ENCODE measurements around the gene CD4. TPM values are rescaled to one million over a fixed set of nuclear protein-coding genes. Genes with fewer than 3 reads are reported as not detected.

CD4 gene
- total and polyA plus RNA-seq, 10 of the 15 experiments (the other 5 are each of a cell fraction or from before 2014, with no cell fraction given) = 0.24 to 1.6 (median 0.69) TPM

DNA sequence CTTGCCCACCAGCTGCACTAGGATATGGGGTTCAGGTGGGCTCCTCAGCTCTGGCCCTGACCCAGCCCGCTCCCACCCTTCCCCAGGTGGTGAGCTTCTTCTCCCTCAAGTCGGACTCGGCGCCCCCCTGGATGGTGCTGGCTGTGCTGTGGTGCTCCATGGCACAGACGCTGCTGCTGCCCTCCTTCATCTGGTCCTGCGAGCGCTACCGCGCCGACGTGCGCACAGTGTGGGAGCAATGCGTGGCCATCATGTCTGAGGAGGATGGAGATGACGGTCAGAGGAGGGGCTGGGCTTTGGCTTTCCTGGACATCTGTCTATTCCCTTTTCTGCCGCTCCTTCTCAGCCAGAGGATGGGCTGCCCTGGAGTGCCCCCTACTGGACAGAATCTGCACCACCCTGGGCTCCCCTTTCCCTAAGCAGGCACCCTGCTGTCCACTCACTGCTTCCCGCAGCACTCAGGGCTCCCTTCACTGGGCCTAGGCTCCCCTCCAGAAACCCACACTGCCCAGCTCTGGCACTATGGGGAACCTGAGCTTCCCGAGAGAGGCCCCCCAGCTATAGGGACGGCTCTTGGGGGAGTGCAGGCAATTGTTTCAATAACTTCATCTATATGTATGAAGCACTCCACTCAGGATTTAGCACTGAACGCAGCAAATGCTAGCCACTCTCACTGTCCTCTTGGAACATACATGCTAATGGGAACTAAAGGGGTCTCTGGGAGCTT lies 36.2 kb downstream of the CD4 start:
- SMC1A ChIA-PET (ENCODE audit: uncharacterized antibody, unreplicated experiment) = interaction anchor here (0.8 to 4.8 kb wide), 5 partner anchors 9 to 90 kb away, joined by 3 to 23 read pairs (median 6); partner anchors contain the start of gene MLF2
- RAD21 ChIA-PET (ENCODE audit: unreplicated experiment) = interaction anchor here (1.3 to 4.2 kb wide), 4 partner anchors 47 to 137 kb away, joined by 4 to 25 read pairs (median 6); partner anchors contain the start of genes MLF2, PTMS and ZNF384
- Histone ChIP-seq H3K4me2 (ENCODE audit: control insufficient read depth, insufficient read depth) (no peak overlapping the region), H3K27me3 (replicated peaks in 1 of 2; ENCODE audit: control insufficient read depth in 2 of 2, insufficient read depth in 2 of 2, low read length in 1 of 2) (peaks cover 27 to 35% of the 10 kb centered on the region in 2 experiments), H3K27ac (ENCODE audit: control insufficient read depth, insufficient read depth) (no peak overlapping the region), H4K20me1 (ENCODE audit: control insufficient read depth, insufficient read depth) (no peaks in the 10 kb centered on the region), H3K4me3 (no peak overlapping the region), H3K4me1 (ENCODE audit: control insufficient read depth, insufficient read depth, low read length) (peaks cover 4% of the 10 kb centered on the region), H3K79me2 (ENCODE audit: control insufficient read depth, insufficient read depth, low read length) (no peaks in the 10 kb centered on the region), H3K9ac (ENCODE audit: control insufficient read depth, insufficient read depth, low read length) (no peak overlapping the region), H3K9me3 (replicated peaks; ENCODE audit: control insufficient read depth, insufficient read depth, low read length) (no peaks in the 10 kb centered on the region), H3K36me3 (ENCODE audit: control insufficient read depth in 2 of 2, insufficient read depth in 2 of 2, low read length in 1 of 2) (no peaks in the 10 kb centered on the region), H2AFZ (ENCODE audit: control insufficient read depth, low read depth, low read length) (no peak overlapping the region)
- POLR2A ChIA-PET = interaction anchor here (0.9 to 1.3 kb wide), 2 partner anchors 9 to 191 kb away, joined by 3 read pairs; no protein-coding TSS in a partner anchor
- CTCF ChIA-PET = interaction anchor here (0.7 to 5.1 kb wide), 26 partner anchors 9 to 267 kb away, joined by 3 to 71 read pairs (median 4); partner anchors contain the start of genes COPS7A, MLF2, SPSB2 and USP5
- WGBS (ENCODE audit: insufficient coverage, insufficient replicate concordance, low lambda C conversion rate, missing lambda C conversion rate) = 22% methylated on average over 19 of the region's 19 CpGs
- peak; percentile 88 for ATAC-seq
- BruUV-seq (replicated peaks) = no TSS peak
- peak; percentile 93 for FAIRE-seq
- DNase-seq (ENCODE audit: low read depth, low spot score) = no peak
- intact Hi-C loops (cut with micrococcal nuclease; ENCODE audit: unreplicated experiment) (loop anchor here (1.0 to 5.0 kb wide), 3 partner anchors 72 to 209 kb away; partner anchors contain the start of gene MLF2), in situ Hi-C loops (cut with MboI) (loop anchor here (5.0 kb wide), 1 partner anchor 73 kb away; the partner anchor contains the start of gene MLF2)
- peak; percentile 32 for TF ChIP-seq RELA (IDR thresholded peaks at IDR 0.05; ENCODE audit: borderline replicate concordance, partially characterized antibody)
- no peak for TF ChIP-seq FOS (IDR thresholded peaks at IDR 0.05; ENCODE audit: borderline replicate concordance, extremely low read depth, insufficient read length)
- no peak for TF ChIP-seq GABPA (IDR thresholded peaks at IDR 0.05; ENCODE audit: low read depth)
- TF ChIP-seq SREBF1 (IDR thresholded peaks at IDR 0.05; ENCODE audit: low read length) = no peak
- peak; percentile 86 for TF ChIP-seq RAD21 (IDR thresholded peaks at IDR 0.05; ENCODE audit: insufficient read depth, low read depth, low read length)
- no peak for TF ChIP-seq HDAC2 (IDR thresholded peaks at IDR 0.05)
- TF ChIP-seq, protein P1, sequence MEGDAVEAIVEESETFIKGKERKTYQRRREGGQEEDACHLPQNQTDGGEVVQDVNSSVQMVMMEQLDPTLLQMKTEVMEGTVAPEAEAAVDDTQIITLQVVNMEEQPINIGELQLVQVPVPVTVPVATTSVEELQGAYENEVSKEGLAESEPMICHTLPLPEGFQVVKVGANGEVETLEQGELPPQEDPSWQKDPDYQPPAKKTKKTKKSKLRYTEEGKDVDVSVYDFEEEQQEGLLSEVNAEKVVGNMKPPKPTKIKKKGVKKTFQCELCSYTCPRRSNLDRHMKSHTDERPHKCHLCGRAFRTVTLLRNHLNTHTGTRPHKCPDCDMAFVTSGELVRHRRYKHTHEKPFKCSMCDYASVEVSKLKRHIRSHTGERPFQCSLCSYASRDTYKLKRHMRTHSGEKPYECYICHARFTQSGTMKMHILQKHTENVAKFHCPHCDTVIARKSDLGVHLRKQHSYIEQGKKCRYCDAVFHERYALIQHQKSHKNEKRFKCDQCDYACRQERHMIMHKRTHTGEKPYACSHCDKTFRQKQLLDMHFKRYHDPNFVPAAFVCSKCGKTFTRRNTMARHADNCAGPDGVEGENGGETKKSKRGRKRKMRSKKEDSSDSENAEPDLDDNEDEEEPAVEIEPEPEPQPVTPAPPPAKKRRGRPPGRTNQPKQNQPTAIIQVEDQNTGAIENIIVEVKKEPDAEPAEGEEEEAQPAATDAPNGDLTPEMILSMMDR (IDR thresholded peaks at IDR 0.05 in 2 of 3, conservative IDR thresholded peaks at IDR 0.05 in 1 of 3; ENCODE audit: control insufficient read depth in 2 of 3, extremely low read depth in 1 of 3, insufficient read depth in 1 of 3, low read depth in 3 of 3, low read length in 3 of 3) = peak; percentile 90 to 96 (median 92)
- TF ChIP-seq SRF (IDR thresholded peaks at IDR 0.05; ENCODE audit: low read depth in 2 of 2, low read length in 2 of 2) = no peak
- peak; percentile 44; the same call in 1 of the 2 replicates for TF ChIP-seq SMARCA5 (IDR thresholded peaks at IDR 0.05)
- TF ChIP-seq SMC3 (IDR thresholded peaks at IDR 0.05; ENCODE audit: borderline replicate concordance, low read length) = peak; percentile 68
- TF ChIP-seq IKZF1 (conservative IDR thresholded peaks at IDR 0.05) = 0 out of 2 replicates have a peak, but pooled peaks have one; percentile 20

All from GM12878 (cell line).